GM10266 (cell line): Measurements from ENCODE around the gene CNMD.

Source experiments
- DNase-seq: peaks from one replicate; pipeline ENCODE4 v3.0.0; 2012; ENCODE audit errors: extremely low spot score
- CTCF ChIP-seq: IDR thresholded peaks from 2 replicates; pipeline ENCODE4 v1.5.1; 2012; ENCODE audit warnings: mild to moderate bottlenecking, low read depth; ENCODE audit not compliant: control insufficient read depth, insufficient read depth; ENCODE audit errors: missing control alignments

CNMD gene

DNA sequence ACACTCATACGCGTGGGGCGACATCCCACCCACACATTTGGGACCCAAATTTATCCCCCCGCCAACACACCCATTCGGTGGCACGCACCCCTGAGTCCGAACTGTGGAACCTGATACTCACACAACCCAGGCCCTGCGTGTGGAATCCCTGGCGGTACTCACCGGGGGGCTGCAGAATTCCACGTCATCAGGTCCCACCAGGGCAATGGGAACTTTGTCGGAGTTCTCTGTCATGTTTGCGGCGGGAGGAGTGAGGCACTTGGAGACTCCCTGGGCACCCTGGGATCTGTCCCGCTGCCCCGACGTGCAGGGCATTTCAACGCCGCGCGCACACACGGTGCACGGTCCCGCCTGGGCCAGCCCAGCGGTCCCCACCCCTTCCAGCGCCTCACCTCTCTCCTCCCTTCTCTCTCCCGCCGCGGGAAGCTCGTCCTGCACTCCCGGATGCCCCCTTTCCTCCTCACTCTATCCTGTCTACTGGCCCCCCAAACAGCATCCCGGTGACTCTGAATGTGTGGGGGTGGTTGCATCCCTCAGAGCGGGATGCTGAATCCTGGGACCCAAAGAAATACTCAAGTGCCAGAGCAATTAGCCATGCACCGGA, at the start of gene CNMD:
Gene CNMD (minus strand): TSS at position 353 of the 604 bp plus-strand sequence. CDS start 119 bp downstream, at position 234.
- no peak for DNase-seq
- TF ChIP-seq CTCF: no peak

DNA sequence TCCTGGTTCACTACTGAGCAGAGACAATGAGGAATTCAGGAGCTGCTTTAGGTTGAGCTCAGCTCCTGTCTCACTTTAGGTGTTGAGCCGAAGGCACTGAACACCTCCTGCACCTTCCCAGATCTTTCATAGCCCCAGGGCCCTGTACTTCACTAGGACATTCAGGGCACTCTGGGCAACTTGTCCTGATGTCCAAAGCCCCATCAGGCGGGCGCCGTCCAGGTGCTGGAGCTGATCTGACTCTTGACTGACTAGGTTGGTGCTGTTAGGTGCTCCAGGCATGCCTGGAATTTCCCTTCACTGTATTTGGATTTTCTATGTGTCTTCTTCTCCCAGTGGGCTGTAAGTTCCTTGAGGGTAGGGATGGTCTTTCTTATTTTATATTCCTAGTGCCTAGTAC, 48.4 kb upstream of the CNMD start:
- no peak for DNase-seq
- TF ChIP-seq CTCF: no peak

- no peak for DNase-seq
- no peak for TF ChIP-seq CTCF
Measured at GRCh38 chr13:52787235-52787634, 47.6 kb upstream of the CNMD start.

DNA sequence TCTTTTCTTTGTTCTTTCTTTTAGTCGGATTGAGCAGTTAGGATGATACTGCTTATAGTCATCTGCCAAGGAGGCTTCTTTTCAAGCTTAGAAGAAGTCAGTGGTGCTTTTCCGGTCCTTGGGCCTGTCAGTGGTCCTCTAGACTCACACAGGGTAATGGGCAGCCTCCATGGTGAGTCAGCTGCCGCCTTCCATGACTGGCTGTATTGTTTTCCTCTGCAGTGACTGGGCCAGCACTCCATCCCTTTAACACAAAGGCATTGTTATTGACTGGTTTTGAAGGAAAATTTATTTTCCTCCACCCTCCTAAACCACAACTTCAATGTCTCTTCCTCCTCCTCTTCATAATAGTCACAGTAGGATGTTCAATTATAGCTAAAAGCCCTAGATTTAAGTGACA, 47.1 kb upstream of the CNMD start:
- no peak for TF ChIP-seq CTCF
- DNase-seq: no peak

DNA sequence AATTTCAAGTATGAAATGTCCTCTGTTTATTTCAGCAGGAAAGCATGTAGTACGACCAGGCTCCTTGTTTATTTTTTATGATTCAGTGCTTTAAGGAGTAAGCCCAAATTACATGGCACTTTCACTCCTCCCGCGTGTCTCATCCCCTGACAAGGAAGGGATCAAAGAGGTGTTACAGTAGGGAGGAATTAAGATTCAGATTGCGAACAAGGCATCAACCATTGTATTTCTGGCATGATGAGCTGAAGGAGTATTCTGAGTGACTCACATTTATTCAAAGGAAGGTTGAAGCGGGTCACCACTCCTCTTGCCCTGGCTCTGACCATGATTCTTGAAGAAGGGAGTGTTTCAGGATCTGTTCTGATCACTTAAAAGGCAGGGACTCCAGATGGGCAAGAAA, 46.1 kb upstream of the CNMD start:
- DNase-seq: no peak
- TF ChIP-seq CTCF: no peak

- DNase-seq: no peak
- no peak for TF ChIP-seq CTCF
Measured at GRCh38 chr13:52784591-52785340, 45.1 kb upstream of the CNMD start.

DNA sequence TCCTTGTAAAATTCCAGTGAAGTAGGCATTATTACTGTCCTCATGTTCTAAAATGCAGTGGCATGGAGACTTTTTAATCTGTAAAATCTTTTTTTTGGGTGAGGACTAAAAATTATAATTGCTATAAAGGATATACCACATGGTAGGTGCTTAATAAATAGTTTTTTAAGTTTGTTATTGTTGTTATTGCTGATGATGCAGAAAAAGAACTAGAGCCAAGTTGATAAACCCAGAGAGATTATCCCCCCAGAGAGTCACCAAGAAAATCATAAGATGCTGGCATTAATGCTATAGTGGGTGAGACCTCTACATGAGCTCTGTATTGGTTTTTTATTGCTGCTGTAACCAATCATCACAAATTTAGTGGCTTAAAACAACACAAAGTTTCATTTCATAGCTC, 44.3 kb upstream of the CNMD start:
- TF ChIP-seq CTCF: no peak
- DNase-seq: no peak
